Spleen (tissue), 11 donors: ENCODE measurements around the gene MMRN2. TPM values are rescaled to one million over a fixed set of nuclear protein-coding genes. Genes with fewer than 3 reads are reported as not detected.

Experiments
- DNase-seq: peaks from one replicate; pipeline ENCODE4 v3.0.0-alpha.2; 2020
- H3K27ac ChIP-seq, 8 donors: fragments of 200-600 bp; sonication (generic) in 7 of 8; 1 replicate in 4 of 8; 2 replicates in 4 of 8; pipeline versions ENCODE4 v1.5.0 to v1.8.0; 2016 to 2021; ENCODE audit warnings: inconsistent platforms in 4 of 8, mild to moderate bottlenecking in 4 of 8, moderate library complexity in 1 of 8
- H3K27me3 ChIP-seq, 7 donors: fragments of 200-600 bp; sonication (generic) in 6 of 7; replicated peaks in 1 of 7; 1 replicate in 4 of 7; 2 replicates in 3 of 7; pipeline versions ENCODE4 v1.5.0 to v1.8.0; 2016 to 2021; ENCODE audit warnings: inconsistent platforms in 3 of 7, mild to moderate bottlenecking in 1 of 7
- H3K36me3 ChIP-seq, 6 donors: fragments of 200-600 bp; sonication (generic) in 5 of 6; 1 replicate in 4 of 6; 2 replicates in 2 of 6; pipeline versions ENCODE4 v1.5.0 to v1.8.0; 2016 to 2021; ENCODE audit warnings: inconsistent platforms in 2 of 6
- H3K4me1 ChIP-seq, 6 donors: fragments of 200-600 bp; sonication (generic) in 5 of 6; 1 replicate in 3 of 6; 2 replicates in 3 of 6; pipeline versions ENCODE4 v1.5.0 to v1.8.0; 2016 to 2021; ENCODE audit warnings: inconsistent platforms in 3 of 6
- H3K4me3 ChIP-seq, 8 donors: fragments of 200-600 bp; sonication (generic) in 7 of 8; 1 replicate in 4 of 8; 2 replicates in 4 of 8; pipeline versions ENCODE4 v1.5.0 to v1.8.0; 2016 to 2021; ENCODE audit warnings: inconsistent platforms in 4 of 8, mild to moderate bottlenecking in 4 of 8, moderate library complexity in 2 of 8
- H3K9me3 ChIP-seq, 8 donors: fragments of 200-600 bp; sonication (generic) in 7 of 8; 1 replicate in 4 of 8; 2 replicates in 4 of 8; pipeline versions ENCODE4 v1.5.0 to v1.8.0; 2016 to 2021; ENCODE audit warnings: inconsistent platforms in 4 of 8
- POLR2A ChIP-seq, 3 donors: fragments of 450-650 bp; IDR thresholded peaks; one replicate each; pipeline ENCODE4 v1.5.1; 2017; ENCODE audit warnings: antibody characterized with exemption in 3 of 3, mild to moderate bottlenecking in 1 of 3
- POLR2AphosphoS5 ChIP-seq, 3 donors: sonication (generic); formaldehyde crosslinking; IDR thresholded peaks; one replicate each; pipeline ENCODE4 v1.5.1; 2017; ENCODE audit warnings: antibody characterized with exemption in 3 of 3
- WGBS, 5 donors: extraction: QIAGEN DNeasy Blood & Tissue Kit in 3 of 5; methylation state at CpG; one replicate each; pipeline versions ENCODE4 v1.1.5 to v1.1.7; 2013 to 2018; 5-methylcytosine and 5-hydroxymethylcytosine counted together
- intact Hi-C: fragments of 100-400 bp; cut with DNase I; formaldehyde crosslinking; loops from one replicate; pipeline ENCODE4 v1.15.0; 2023; ENCODE audit warnings: low total_unique reads
- polyA plus RNA-seq, 3 donors: library from polyadenylated mRNA; stranded (reverse); fragments of 200-250 nt; gene quantifications; one replicate each; pipeline ENCODE4 v1.2.1, GENCODE V29; 2013
- total RNA-seq, 7 donors: library from RNA; depleted of rRNA in 3 of 7; stranded (reverse); fragments of >200 nt in 3 of 7; fragmentation: NEBNext Ultra II Directional in 4 of 7; extraction: Animal tissue kit (Norgen Biotek cat#: 25700) in 4 of 7; gene quantifications; one replicate each; pipeline versions ENCODE4 v1.1.0 to v1.2.1, GENCODE V29; 2016 to 2021
- TF ChIP-seq, protein P1 (sequence below), 11 experiments: fragments of 200-600 bp in 7 of 11; fragments of 450-650 bp in 4 of 11; sonication (generic) in 4 of 11; IDR thresholded peaks in 8 of 11; conservative IDR thresholded peaks in 3 of 11; 1 replicate in 7 of 11; 2 replicates in 4 of 11; pipeline versions ENCODE4 v1.4.0 to v1.8.0; 2016 to 2021; ENCODE audit warnings: antibody characterized with exemption in 11 of 11, inconsistent platforms in 4 of 11, mild to moderate bottlenecking in 1 of 11
- donor health status: healthy with polysubstance abuse.
- donor health status: DM: no; HTN: no; CAD: no; lungs with moderate emphysema.
- donor health status: DM: no; HTN: no; CAD: no.
- donor health status: Bipolar disorder and iron deficiency.
- donor health status: healthy.
- donor health status: DM: no; HTN: no; CAD: no.
- donor health status: DM: yes; HTN: yes; CAD: no.

MMRN2 gene
- total and polyA plus RNA-seq, 10 donors: 4.8 to 120 (median 77.0) TPM

DNA sequence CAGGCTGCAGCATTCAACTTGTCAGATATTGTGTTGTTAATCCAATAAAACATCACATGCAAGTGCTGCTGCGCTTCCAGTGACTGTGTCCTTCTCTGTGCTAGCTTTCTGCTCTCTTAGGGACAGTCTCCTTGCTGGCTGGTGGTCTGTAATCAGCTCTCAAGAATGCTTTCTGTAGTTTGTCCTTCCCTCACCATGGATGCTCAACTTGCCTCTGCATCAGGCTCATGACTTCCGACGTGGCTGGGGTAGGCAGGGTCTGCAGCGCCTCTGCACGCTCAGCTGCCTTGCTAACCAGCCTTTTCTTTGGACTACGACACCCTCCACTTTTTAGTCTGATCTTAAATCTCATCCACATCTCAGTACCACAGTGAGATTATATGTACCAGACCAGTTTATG is 58.3 kb downstream of the MMRN2 start:
- intact Hi-C loops: loop anchor here (10.0 kb wide), 1 partner anchor 194 kb away; no protein-coding TSS in a partner anchor
- no peak overlapping the region for H3K4me3 ChIP-seq
- TF ChIP-seq POLR2A (IDR thresholded peaks at IDR 0.05) (no peak), POLR2AphosphoS5 (IDR thresholded peaks at IDR 0.05) (no peak)
- TF ChIP-seq, protein P1, sequence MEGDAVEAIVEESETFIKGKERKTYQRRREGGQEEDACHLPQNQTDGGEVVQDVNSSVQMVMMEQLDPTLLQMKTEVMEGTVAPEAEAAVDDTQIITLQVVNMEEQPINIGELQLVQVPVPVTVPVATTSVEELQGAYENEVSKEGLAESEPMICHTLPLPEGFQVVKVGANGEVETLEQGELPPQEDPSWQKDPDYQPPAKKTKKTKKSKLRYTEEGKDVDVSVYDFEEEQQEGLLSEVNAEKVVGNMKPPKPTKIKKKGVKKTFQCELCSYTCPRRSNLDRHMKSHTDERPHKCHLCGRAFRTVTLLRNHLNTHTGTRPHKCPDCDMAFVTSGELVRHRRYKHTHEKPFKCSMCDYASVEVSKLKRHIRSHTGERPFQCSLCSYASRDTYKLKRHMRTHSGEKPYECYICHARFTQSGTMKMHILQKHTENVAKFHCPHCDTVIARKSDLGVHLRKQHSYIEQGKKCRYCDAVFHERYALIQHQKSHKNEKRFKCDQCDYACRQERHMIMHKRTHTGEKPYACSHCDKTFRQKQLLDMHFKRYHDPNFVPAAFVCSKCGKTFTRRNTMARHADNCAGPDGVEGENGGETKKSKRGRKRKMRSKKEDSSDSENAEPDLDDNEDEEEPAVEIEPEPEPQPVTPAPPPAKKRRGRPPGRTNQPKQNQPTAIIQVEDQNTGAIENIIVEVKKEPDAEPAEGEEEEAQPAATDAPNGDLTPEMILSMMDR (IDR thresholded peaks at IDR 0.05 in 8 of 11, conservative IDR thresholded peaks at IDR 0.05 in 3 of 11): no peak
- no peaks in the 10 kb centered on the region for H3K9me3 ChIP-seq
- H3K4me1 ChIP-seq: no peaks in the 10 kb centered on the region
- H3K36me3 ChIP-seq: peaks cover 0 to 13% (median 0%) of the 10 kb centered on the region in 6 donors
- peaks cover 0 to 20% (median 0%) of the 10 kb centered on the region in 7 donors for H3K27me3 ChIP-seq
- DNase-seq: no peak
- 63 to 70% (median 66%) methylated on average over 6 of the region's 6 CpGs for WGBS, 5 donors
- H3K27ac ChIP-seq: no peak overlapping the region

DNA sequence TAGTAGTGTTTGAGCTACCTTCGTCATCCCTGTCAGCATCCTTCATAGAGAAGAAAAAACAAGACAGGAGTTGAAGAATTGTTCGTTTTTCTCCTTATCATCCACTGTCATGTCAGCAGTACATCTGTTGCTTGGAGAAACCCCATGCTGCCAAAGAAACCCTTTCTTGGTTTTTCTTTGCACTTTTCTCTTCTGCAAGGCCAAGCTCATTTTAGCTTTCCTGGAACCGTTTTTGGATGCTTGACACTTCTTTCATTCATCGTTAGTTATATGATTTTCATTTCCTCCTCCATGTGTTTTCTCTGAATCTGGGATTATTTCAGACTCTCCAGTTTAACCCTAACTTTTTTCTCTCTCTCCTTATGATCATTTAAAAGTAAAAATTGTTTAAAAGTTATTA is 58.9 kb downstream of the MMRN2 start:
- WGBS, 5 donors: 62 to 73% (median 71%) methylated on average over 4 of the region's 4 CpGs
- Histone ChIP-seq H3K36me3 (peaks cover 0 to 13% (median 0%) of the 10 kb centered on the region in 6 donors), H3K27ac (no peak overlapping the region), H3K9me3 (no peaks in the 10 kb centered on the region), H3K4me1 (no peaks in the 10 kb centered on the region), H3K27me3 (peaks cover 0 to 20% (median 0%) of the 10 kb centered on the region in 7 donors), H3K4me3 (no peak overlapping the region)
- no peak for DNase-seq
- TF ChIP-seq POLR2A (IDR thresholded peaks at IDR 0.05): no peak
- no peak for TF ChIP-seq POLR2AphosphoS5 (IDR thresholded peaks at IDR 0.05)
- TF ChIP-seq, protein P1 (IDR thresholded peaks at IDR 0.05 in 8 of 11, conservative IDR thresholded peaks at IDR 0.05 in 3 of 11): no peak
- intact Hi-C loops: loop anchor here (10.0 kb wide), 1 partner anchor 194 kb away; no protein-coding TSS in a partner anchor

DNA sequence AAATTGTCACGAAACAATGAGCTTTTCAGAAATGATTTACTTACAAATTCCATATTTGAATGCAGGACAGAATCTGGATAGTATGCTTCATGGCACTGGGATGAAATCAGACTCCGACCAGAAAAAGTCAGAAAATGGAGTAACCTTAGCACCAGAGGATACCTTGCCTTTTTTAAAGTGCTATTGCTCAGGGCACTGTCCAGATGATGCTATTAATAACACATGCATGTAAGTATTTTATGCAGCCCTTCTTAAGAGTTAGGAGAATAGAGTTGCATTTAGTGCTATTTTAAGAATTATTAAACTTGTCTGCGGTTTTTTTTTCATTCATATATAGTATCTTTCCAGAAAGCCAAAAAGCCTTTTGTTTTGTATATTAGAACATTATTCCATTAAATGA is 67.4 kb downstream of the MMRN2 start:
- H3K27ac ChIP-seq: no peak overlapping the region
- intact Hi-C loops: loop anchor here (10.0 kb wide), 1 partner anchor 185 kb away; no protein-coding TSS in a partner anchor
- no peak for TF ChIP-seq POLR2AphosphoS5 (IDR thresholded peaks at IDR 0.05)
- TF ChIP-seq, protein P1 (IDR thresholded peaks at IDR 0.05 in 8 of 11, conservative IDR thresholded peaks at IDR 0.05 in 3 of 11): no peak
- no peak for TF ChIP-seq POLR2A (IDR thresholded peaks at IDR 0.05)

DNA sequence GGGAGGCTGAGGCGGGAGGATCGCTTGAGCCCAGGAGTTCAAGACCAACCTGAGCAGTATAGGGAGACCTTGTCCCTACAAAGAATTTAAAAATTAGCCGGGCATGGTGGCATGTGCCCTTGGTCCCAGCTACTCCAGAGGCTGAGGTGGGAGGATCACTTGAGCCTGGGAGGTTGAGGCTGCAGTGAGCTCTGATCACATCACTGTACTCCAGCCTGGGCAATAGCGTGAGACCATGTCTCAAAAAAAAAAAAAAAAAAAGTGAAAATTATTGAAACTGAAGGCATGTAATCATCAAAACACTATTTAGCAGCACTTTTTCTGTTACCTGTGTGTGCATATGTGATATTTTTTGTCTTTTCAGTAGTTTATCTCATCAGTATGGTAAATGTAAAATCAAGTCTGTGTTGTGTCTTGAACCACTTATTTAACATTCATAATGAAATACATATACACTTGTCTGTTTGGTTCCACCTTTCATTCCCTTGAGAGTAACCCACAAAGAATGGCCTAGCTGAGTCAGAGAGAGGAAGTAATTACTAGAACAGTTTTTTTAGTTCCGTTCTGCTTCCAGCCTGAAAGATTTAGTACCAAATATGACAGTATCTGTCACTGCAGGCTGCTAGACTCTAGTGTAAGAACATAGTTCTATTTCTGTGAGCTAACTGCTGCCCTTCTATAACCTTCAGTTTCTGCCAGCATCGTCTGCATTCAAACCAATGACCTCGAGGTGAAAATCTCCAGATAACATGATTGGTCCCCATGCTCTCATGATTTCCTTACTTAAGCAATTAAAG is 68.6 kb downstream of the MMRN2 start:
- intact Hi-C loops: no loop called here

More for the DNA sequence above, 67.4 kb downstream of the MMRN2 start:
- no peak for DNase-seq
- Histone ChIP-seq H3K4me3 (no peak overlapping the region), H3K4me1 (peaks cover 0 to 16% (median 11%) of the 10 kb centered on the region in 6 donors), H3K27me3 (peaks cover 0 to 11% (median 0%) of the 10 kb centered on the region in 7 donors), H3K36me3 (peaks cover 0 to 8% (median 0%) of the 10 kb centered on the region in 6 donors), H3K9me3 (no peaks in the 10 kb centered on the region)
- WGBS, 5 donors: 56 to 80% (median 74%) methylated on average over 3 of the region's 3 CpGs

More for the DNA sequence above, 68.6 kb downstream of the MMRN2 start:
- TF ChIP-seq, protein P1 (IDR thresholded peaks at IDR 0.05 in 8 of 11, conservative IDR thresholded peaks at IDR 0.05 in 3 of 11): no peak
- TF ChIP-seq POLR2A (IDR thresholded peaks at IDR 0.05): no peak
- TF ChIP-seq POLR2AphosphoS5 (IDR thresholded peaks at IDR 0.05): no peak
- Histone ChIP-seq H3K27me3 (peaks cover 0 to 11% (median 0%) of the 10 kb centered on the region in 7 donors), H3K9me3 (no peaks in the 10 kb centered on the region), H3K27ac (peak overlapping the region in 1 of 8 donors; percentile 32), H3K36me3 (peaks cover 0 to 8% (median 0%) of the 10 kb centered on the region in 6 donors), H3K4me1 (peaks cover 0 to 16% (median 11%) of the 10 kb centered on the region in 6 donors), H3K4me3 (no peak overlapping the region)
- WGBS, 5 donors: 47 to 57% (median 52%) methylated on average over 7 of the region's 7 CpGs
- no peak for DNase-seq
